MCF 10A (cell line): ENCODE data around the gene BPIFB3. TPM values are rescaled to one million over a fixed set of nuclear protein-coding genes. Genes with fewer than 3 reads are reported as not detected.

Experiments
- BruUV-seq: library from RNA; stranded (reverse); fragments of 400-500 nt; replicated peaks from 2 replicates; lab custom pipeline; 2021; lab: Mats Ljungman, UMichigan
- CTCF ChIA-PET: fragments of 300-600 bp; sonication (Branson Sonifier 250); formaldehyde crosslinking; extraction: SDS; loops from one replicate; lab custom pipeline; 2021; ENCODE audit warnings: antibody characterized with exemption, inconsistent platforms; lab: Yijun Ruan, JAX
- POLR2A ChIA-PET: fragments of 300-600, 350-650 bp; sonication (Branson Sonifier 250); formaldehyde crosslinking; extraction: SDS; loops from one replicate; lab custom pipeline; 2020; ENCODE audit warnings: antibody characterized with exemption, inconsistent platforms; lab: Yijun Ruan, JAX
- DNase-seq: peaks from one replicate; pipeline ENCODE4 v3.0.0-alpha.2; 2018; ENCODE audit not compliant: unreplicated experiment
- H3K27ac Mint-ChIP-seq: one replicate; pipeline ENCODE4 v1.8.0; 2022; ENCODE audit warnings: mild to moderate bottlenecking, low read depth, mixed read lengths; ENCODE audit not compliant: unreplicated experiment
- H3K27me3 Mint-ChIP-seq: one replicate; pipeline ENCODE4 v1.8.0; 2022; ENCODE audit warnings: mixed read lengths; ENCODE audit not compliant: insufficient read depth, unreplicated experiment
- H3K36me3 Mint-ChIP-seq: one replicate; pipeline ENCODE4 v1.8.0; 2022; ENCODE audit warnings: mild to moderate bottlenecking, moderate library complexity, mixed read lengths; ENCODE audit not compliant: insufficient read depth, unreplicated experiment
- H3K4me1 Mint-ChIP-seq: one replicate; pipeline ENCODE4 v1.8.0; 2022; ENCODE audit warnings: mixed read lengths; ENCODE audit not compliant: insufficient read depth, unreplicated experiment
- H3K4me3 Mint-ChIP-seq: one replicate; pipeline ENCODE4 v1.8.0; 2022; ENCODE audit warnings: mild to moderate bottlenecking, moderate library complexity, mixed read lengths; ENCODE audit not compliant: unreplicated experiment
- H3K9me3 Mint-ChIP-seq: one replicate; pipeline ENCODE4 v1.8.0; 2022; ENCODE audit warnings: mixed read lengths; ENCODE audit not compliant: unreplicated experiment
- intact Hi-C: fragments of 100-400 bp; cut with micrococcal nuclease; formaldehyde crosslinking; loops from 2 replicates; pipeline ENCODE4 v1.14.1; 2022
- total RNA-seq: library from RNA; stranded (reverse); gene quantifications from 2 replicates; pipeline ENCODE4 v1.2.3, GENCODE V29; 2022
- TF ChIP-seq, protein P1 (sequence below): fragments of 200-600 bp; IDR thresholded peaks from one replicate; pipeline ENCODE4 v1.8.0; 2022; ENCODE audit warnings: antibody characterized with exemption, mild to moderate bottlenecking; ENCODE audit not compliant: unreplicated experiment

Gene BPIFB3
- total RNA-seq, 1 experiment from 2014 or later = not detected

GRCh38 chr20:33020278-33021161 is 33.2 kb upstream of the BPIFB3 start:
- ChIA-PET CTCF (no interaction called here), POLR2A (no interaction called here)
- no TSS peak for BruUV-seq
- H3K4me1 Mint-ChIP-seq = no peaks in the 10 kb centered on the region
- TF ChIP-seq, protein P1, sequence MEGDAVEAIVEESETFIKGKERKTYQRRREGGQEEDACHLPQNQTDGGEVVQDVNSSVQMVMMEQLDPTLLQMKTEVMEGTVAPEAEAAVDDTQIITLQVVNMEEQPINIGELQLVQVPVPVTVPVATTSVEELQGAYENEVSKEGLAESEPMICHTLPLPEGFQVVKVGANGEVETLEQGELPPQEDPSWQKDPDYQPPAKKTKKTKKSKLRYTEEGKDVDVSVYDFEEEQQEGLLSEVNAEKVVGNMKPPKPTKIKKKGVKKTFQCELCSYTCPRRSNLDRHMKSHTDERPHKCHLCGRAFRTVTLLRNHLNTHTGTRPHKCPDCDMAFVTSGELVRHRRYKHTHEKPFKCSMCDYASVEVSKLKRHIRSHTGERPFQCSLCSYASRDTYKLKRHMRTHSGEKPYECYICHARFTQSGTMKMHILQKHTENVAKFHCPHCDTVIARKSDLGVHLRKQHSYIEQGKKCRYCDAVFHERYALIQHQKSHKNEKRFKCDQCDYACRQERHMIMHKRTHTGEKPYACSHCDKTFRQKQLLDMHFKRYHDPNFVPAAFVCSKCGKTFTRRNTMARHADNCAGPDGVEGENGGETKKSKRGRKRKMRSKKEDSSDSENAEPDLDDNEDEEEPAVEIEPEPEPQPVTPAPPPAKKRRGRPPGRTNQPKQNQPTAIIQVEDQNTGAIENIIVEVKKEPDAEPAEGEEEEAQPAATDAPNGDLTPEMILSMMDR = no peak
- no peak for DNase-seq
- H3K36me3 Mint-ChIP-seq = no peaks in the 10 kb centered on the region
- H3K27me3 Mint-ChIP-seq = peaks cover 35% of the 10 kb centered on the region
- no peak overlapping the region for H3K27ac Mint-ChIP-seq
- no peaks in the 10 kb centered on the region for H3K9me3 Mint-ChIP-seq
- intact Hi-C loops = no loop called here
- no peak overlapping the region for H3K4me3 Mint-ChIP-seq

GRCh38 chr20:33021879-33022278 is 31.8 kb upstream of the BPIFB3 start:
- TF ChIP-seq, protein P1 = no peak
- Mint-ChIP-seq H3K4me3 (no peak overlapping the region), H3K27ac (no peak overlapping the region), H3K4me1 (no peaks in the 10 kb centered on the region), H3K36me3 (no peaks in the 10 kb centered on the region), H3K27me3 (peaks cover 21% of the 10 kb centered on the region), H3K9me3 (no peaks in the 10 kb centered on the region)
- no peak for DNase-seq
- BruUV-seq = no TSS peak
- intact Hi-C loops = no loop called here
- ChIA-PET POLR2A (interaction anchor here (1.1 kb wide), 1 partner anchor 115 kb away, joined by 3 read pairs; no protein-coding TSS in a partner anchor), CTCF (no interaction called here)

DNA sequence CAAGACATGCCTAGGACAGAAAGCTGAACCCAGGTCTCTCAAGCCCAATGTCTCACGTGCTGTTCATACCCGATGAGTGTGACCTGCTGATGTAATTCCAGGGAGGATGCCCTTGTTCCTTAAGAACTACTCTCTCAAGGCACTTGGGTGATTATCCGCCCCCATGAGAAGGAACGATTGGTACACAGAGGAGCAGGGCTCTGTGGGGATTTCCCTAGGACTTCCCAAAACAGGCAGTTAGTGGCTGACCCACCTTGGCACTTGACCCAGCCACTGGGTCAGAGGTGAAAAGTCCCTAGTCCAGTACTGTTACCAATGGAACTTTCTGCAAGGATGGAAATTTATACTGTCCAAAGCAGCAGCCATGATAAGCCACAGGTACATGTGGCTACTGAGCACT is 31.4 kb upstream of the BPIFB3 start:
- H3K27ac Mint-ChIP-seq = no peak overlapping the region
- H3K36me3 Mint-ChIP-seq = no peaks in the 10 kb centered on the region
- H3K4me3 Mint-ChIP-seq = no peak overlapping the region
- no peaks in the 10 kb centered on the region for H3K9me3 Mint-ChIP-seq
- no TSS peak for BruUV-seq
- intact Hi-C loops = no loop called here
- TF ChIP-seq, protein P1 = no peak
- no peaks in the 10 kb centered on the region for H3K4me1 Mint-ChIP-seq
- POLR2A ChIA-PET = interaction anchor here (1.1 kb wide), 1 partner anchor 114 kb away, joined by 3 read pairs; no protein-coding TSS in a partner anchor
- H3K27me3 Mint-ChIP-seq = peaks cover 17% of the 10 kb centered on the region
- DNase-seq = no peak
- CTCF ChIA-PET = no interaction called here

DNA sequence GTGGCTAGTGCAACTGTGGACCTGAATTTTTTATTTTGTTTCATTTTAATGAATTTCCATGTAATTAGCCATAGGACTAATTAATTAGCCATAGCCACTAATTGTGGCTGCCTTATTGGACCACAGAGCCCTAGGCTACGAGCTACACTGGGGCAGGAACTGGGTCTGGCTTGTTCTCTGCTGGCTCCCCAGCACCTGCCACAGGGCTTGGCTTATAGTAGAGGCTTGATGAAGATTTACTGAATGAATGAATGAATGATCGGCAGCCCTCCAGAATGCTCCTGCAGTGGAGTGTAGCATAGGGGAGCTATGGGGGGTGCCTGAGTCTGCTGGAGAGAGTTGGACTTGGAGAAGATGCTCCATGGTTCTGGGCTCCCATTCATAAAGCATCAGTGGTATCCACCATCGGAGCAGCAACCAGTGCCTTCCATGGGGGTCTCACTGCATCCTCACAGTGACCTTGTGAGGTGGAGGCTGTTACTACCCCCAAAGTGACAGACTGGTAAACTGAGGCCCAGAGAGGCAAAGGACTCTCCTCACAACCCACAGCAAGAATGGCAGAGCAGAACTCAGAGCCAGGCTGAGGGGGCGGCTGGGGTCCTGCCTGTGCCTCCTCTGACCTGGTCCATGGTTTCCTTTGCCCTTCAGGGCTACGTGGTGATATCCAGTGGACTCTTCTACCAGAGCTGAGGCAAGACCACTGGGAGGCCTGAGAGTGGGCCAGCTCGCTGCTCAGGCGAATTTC is 30.8 kb upstream of the BPIFB3 start:
- ChIA-PET POLR2A (no interaction called here), CTCF (no interaction called here)
- no peak overlapping the region for H3K27ac Mint-ChIP-seq
- BruUV-seq = no TSS peak
- H3K4me3 Mint-ChIP-seq = no peak overlapping the region
- TF ChIP-seq, protein P1 = no peak
- intact Hi-C loops = no loop called here
- no peaks in the 10 kb centered on the region for H3K4me1 Mint-ChIP-seq
- peaks cover 11% of the 10 kb centered on the region for H3K27me3 Mint-ChIP-seq
- H3K9me3 Mint-ChIP-seq = no peaks in the 10 kb centered on the region
- no peak for DNase-seq
- no peaks in the 10 kb centered on the region for H3K36me3 Mint-ChIP-seq
